Measurements from ENCODE around the gene ING5. TPM values are rescaled to one million over a fixed set of nuclear protein-coding genes. Genes with fewer than 3 reads are reported as not detected.

The ING5 gene
- total and polyA plus RNA-seq, 2 donors (not counting 3 experiments of a cell fraction or from before 2014, with no cell fraction given) = 24.5 to 33.4 TPM

DNA sequence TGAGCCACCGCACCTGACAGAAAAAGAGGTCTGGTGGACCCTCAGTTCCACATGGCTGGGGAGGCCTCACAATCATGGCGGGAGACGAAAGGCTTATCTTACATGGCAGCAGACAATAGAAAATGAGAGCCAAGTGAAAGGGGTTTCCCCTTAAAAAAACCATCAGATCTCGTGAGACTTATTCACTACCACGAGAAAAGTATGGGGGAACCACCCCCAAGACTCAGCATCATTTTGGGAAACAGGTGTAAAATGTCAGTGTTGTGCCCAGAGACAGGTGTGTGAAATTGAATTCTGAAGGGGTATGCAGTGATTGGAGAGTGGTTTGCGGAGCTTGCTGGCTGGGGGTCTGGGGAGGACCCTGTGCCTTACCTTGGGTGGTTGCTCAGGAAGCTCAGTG lies 28.0 kb downstream of the ING5 start:
- H3K9me1 ChIP-seq (replicated peaks; ENCODE audit: control insufficient read depth, extremely low read depth, insufficient read depth, low read length) = no peaks in the 10 kb centered on the region
- no peak overlapping the region for H2AFZ ChIP-seq (ENCODE audit: low read depth, low read length)
- POLR2A ChIA-PET = no interaction called here
- no TSS peak for BruUV-seq (replicated peaks)
- no peaks in the 10 kb centered on the region for H3K27me3 ChIP-seq (ENCODE audit: control insufficient read depth in 2 of 2, insufficient read depth in 2 of 2, low read length in 2 of 2)
- FAIRE-seq = no peak
- no peaks in the 10 kb centered on the region for H3K9me3 ChIP-seq (replicated peaks; ENCODE audit: control insufficient read depth, insufficient read depth, low read length)
- TF ChIP-seq, protein P1, sequence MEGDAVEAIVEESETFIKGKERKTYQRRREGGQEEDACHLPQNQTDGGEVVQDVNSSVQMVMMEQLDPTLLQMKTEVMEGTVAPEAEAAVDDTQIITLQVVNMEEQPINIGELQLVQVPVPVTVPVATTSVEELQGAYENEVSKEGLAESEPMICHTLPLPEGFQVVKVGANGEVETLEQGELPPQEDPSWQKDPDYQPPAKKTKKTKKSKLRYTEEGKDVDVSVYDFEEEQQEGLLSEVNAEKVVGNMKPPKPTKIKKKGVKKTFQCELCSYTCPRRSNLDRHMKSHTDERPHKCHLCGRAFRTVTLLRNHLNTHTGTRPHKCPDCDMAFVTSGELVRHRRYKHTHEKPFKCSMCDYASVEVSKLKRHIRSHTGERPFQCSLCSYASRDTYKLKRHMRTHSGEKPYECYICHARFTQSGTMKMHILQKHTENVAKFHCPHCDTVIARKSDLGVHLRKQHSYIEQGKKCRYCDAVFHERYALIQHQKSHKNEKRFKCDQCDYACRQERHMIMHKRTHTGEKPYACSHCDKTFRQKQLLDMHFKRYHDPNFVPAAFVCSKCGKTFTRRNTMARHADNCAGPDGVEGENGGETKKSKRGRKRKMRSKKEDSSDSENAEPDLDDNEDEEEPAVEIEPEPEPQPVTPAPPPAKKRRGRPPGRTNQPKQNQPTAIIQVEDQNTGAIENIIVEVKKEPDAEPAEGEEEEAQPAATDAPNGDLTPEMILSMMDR (IDR thresholded peaks at IDR 0.05; ENCODE audit: extremely low read depth in 1 of 2, insufficient read depth in 1 of 2, low read depth in 1 of 2, low read length in 2 of 2) = no peak
- no peak for TF ChIP-seq POLR2A (IDR thresholded peaks at IDR 0.05; ENCODE audit: low read depth, low read length)
- no peak for TF ChIP-seq POLR2AphosphoS5 (IDR thresholded peaks at IDR 0.05; ENCODE audit: insufficient read depth, low read depth, low read length)
- no peak for TF ChIP-seq JUN (IDR thresholded peaks at IDR 0.05; ENCODE audit: borderline replicate concordance, insufficient read depth, insufficient read length, low read depth)
- TF ChIP-seq, protein P2, sequence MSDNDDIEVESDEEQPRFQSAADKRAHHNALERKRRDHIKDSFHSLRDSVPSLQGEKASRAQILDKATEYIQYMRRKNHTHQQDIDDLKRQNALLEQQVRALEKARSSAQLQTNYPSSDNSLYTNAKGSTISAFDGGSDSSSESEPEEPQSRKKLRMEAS (IDR thresholded peaks at IDR 0.05; ENCODE audit: insufficient read depth, insufficient read length) = no peak
- TF ChIP-seq EZH2 (IDR thresholded peaks at IDR 0.05; ENCODE audit: borderline replicate concordance, low read depth, low read length, severe bottlenecking) = no peak
- TF ChIP-seq MYC (IDR thresholded peaks at IDR 0.05; ENCODE audit: low read depth, low read length) = no peak
- no peak for TF ChIP-seq GATA2 (IDR thresholded peaks at IDR 0.05; ENCODE audit: insufficient read depth, insufficient read length, low read depth, low read length)
- no peak for TF ChIP-seq FOS (IDR thresholded peaks at IDR 0.05; ENCODE audit: borderline replicate concordance, insufficient read depth, low read length)
- H3K27ac ChIP-seq (ENCODE audit: insufficient read depth, low read depth, low read length) = no peak overlapping the region
- H3K4me1 ChIP-seq (ENCODE audit: control insufficient read depth, extremely low read depth, insufficient read depth, low read length) = peaks cover 11% of the 10 kb centered on the region
- H3K4me2 ChIP-seq (ENCODE audit: insufficient read depth, low read length) = no peak overlapping the region
- no peaks in the 10 kb centered on the region for H4K20me1 ChIP-seq (replicated peaks; ENCODE audit: control insufficient read depth, extremely low read depth, insufficient read depth, low read length)
- dilution Hi-C loops (cut with MboI; ENCODE audit: extremely low pct_ligation_motif_present, low sequenced_read_pairs) (no loop called here), intact Hi-C loops (cut with micrococcal nuclease) (loop anchor here (5.0 kb wide), 2 partner anchors 43 to 583 kb away; partner anchors contain the start of genes DTYMK and PASK)
- H3K36me3 ChIP-seq (ENCODE audit: control insufficient read depth in 2 of 2, extremely low read depth in 1 of 2, insufficient read depth in 2 of 2, low read length in 2 of 2) = no peaks in the 10 kb centered on the region
- no peak overlapping the region for H3K9ac ChIP-seq (replicated peaks; ENCODE audit: extremely low read depth, insufficient read depth, low read length)
- no peaks in the 10 kb centered on the region for H3K79me2 ChIP-seq (ENCODE audit: control insufficient read depth, insufficient read depth, low read length)
- CTCF ChIA-PET = interaction anchor here (5.2 kb wide), 1 partner anchor 28 kb away, joined by 41 read pairs; the partner anchor contains the start of gene ING5
- no peak overlapping the region for H3K4me3 ChIP-seq (replicated peaks in 1 of 3; ENCODE audit: insufficient read depth in 1 of 3, low read depth in 1 of 3, low read length in 3 of 3)
- DNase-seq (ENCODE audit: low read depth, low spot score) = no peak

All from endothelial cell of umbilical vein (primary cell).